HG02852 (cell line): ENCODE measurements around the gene TMPRSS9.
"Not testable (repeated sequence)": the region's sequence is repeated elsewhere in the genome, so short reads cannot be mapped to it uniquely, and the experiment has no call there.

Source experiments
- ATAC-seq: cut with Tn5 transposase; IDR thresholded peaks from one replicate; pipeline ENCODE4 v1.9.1; 2021; ENCODE audit warnings: mild to moderate bottlenecking, moderate library complexity; ENCODE audit not compliant: unreplicated experiment

The TMPRSS9 gene

DNA sequence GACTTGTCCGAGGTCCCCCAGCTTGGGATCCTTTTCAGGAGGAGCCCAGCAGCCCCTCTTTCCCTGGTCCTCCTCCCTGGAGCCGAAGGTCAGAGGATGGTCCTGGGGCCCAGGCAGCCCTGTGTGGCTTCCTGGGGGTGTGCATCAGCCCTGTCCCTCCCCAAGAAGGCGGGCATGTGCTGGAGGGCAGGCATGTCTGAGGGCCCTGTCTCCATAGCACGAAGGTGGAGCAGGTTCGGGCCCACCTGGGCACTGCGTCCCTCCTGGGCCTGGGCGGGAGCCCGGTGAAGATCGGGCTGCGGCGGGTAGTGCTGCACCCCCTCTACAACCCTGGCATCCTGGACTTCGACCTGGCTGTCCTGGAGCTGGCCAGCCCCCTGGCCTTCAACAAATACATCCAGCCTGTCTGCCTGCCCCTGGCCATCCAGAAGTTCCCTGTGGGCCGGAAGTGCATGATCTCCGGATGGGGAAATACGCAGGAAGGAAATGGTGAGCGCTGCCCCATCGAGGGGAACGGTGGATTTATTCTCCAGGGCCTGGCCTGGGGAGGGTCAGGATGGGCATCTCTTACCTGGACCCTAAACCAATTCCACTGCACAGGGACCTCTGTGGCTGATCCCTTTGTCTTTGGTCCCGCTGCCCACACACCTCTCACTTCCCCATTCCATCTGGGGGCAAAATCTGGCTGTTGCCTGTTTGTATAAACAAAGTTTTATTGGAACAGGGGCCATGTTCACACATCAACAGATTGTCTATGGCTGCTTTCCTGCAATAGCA is 56.4 kb downstream of the TMPRSS9 start:
- no peak for ATAC-seq

DNA sequence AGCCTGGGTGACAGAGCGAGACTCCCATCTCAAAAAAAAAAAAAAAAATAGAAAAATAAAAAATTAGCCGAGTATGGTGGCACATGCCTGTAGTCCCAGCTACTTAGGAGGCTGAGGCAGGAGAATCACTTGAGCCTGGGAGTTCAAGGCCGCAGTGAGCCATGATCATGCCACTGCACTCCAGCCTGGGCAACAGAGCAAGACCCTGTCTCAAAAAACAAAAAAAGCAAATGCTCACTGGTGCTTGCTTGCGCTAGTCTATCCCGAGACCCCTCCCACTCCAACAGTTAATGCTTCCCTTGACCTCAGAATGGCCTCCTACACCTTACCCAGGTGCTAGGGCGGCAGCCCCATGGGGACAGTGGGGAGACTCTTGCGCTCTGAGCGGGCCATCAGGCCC is 57.4 kb downstream of the TMPRSS9 start:
- not testable (repeated sequence) for ATAC-seq

DNA sequence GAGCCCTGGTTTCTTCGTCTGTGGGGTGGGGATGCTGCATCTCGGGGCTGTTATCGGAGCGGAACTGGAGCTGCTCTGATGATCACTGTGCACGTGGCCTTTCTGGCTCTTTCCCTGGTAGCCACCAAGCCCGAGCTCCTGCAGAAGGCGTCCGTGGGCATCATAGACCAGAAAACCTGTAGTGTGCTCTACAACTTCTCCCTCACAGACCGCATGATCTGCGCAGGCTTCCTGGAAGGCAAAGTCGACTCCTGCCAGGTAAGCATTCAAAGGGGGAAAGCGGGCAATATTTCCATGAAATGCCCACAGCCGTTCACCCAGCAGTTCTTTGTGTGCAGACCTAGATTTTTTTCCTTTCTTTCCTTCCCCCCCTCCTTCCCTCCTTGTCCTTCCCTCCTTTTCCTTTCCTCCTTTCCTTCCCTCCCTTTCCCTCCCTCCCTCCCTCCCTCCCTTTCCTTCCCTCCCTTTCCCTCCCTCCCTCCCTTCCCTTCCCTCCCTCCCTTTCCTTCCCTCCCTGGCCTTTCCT is 57.9 kb downstream of the TMPRSS9 start:
- ATAC-seq = no peak

DNA sequence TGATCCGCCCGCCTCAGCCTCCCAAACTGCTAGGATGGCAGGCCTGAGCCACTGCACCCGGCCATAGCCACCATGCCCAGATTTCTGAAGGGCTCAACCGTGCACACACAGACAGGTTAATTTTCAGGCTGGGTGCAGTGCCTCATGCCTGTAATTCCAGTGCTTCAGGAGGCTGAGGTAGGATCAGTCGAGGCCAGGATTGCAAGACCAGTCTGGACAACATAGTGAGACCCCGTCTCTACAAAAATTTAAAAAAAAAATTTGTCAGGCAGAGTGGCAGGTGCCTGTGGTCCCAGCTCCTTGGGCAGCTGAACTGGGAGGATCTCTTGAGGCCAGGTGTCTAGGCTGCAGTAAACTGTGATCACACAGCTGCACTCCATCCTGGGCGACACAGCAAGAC is 59.7 kb downstream of the TMPRSS9 start:
- no peak for ATAC-seq

DNA sequence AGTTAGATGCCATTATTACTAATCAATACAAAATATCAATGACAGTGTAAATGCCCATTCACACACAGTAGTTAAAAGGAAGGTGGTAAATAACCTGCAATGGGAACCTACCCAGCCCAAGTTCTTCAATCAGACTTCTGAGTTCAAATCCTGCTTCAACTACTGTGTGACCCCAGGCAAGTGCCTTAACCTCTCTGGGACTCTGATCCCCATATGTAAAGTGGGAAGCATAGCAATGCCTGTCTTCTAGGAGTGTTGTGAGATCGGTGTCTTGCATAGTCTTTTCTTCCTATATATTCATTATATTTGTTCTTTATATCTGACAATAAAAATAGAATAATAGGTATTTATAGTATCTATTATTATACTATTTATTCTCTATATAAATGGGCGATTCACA is 60.4 kb downstream of the TMPRSS9 start:
- no peak for ATAC-seq

DNA sequence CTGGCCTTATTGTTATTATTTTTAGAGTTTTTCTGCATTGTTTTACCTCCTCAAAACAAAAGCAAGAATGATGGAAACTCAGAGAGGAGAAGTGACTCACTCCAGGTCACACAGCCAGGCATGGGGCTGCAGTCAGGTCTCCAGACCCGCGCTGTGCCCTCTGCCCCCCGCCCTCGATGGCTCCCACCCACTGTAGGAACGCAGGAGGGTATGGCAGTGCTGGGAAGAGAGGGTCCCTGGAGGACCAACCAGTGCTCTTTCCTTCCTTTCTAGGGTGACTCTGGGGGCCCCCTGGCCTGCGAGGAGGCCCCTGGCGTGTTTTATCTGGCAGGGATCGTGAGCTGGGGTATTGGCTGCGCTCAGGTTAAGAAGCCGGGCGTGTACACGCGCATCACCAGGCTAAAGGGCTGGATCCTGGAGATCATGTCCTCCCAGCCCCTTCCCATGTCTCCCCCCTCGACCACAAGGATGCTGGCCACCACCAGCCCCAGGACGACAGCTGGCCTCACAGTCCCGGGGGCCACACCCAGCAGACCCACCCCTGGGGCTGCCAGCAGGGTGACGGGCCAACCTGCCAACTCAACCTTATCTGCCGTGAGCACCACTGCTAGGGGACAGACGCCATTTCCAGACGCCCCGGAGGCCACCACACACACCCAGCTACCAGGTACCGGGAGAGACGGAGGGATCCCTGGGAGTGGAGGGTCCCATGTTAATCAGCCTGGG is 61.7 kb downstream of the TMPRSS9 start:
- ATAC-seq = no peak

DNA sequence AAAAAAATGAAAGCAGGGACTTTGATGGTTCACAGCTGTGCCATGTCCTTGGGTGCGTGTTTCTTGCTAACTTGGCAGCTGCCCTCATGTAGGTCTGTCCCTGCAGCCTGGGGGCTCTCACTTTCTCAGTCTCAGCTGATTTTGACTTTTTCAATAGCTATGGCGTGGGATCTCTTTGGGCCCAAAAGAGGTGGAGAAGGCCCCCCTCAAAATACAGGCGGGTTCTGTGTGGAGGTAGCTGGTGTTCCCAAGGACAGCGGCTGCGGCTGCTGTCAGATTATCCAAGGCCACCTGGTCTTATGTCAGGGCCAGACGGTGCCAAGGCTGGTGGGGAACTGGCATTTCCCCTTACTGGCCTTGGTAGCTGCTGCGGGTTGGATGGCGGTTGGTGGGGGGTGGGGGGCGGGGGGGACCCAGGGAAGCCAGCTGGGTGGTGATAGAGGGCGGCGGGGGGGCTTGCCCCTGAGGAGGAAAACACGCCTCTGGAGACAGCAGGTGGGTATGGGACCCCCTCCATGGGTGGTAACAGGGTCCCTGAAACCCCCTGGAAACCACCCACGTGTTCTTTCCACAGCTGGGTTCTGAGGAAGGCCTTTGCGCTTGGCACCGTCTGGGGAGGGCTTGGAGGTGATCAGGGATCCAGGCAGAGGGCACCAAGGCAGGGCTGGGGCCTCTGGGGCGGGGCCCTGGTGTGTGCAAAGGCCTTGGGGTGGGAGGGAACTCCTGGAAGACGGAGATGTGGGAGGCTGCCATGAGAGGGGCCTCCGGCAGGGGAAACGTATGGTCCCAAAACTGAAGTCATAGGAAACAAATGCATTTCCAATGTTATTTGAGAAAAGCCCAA is 63.2 kb downstream of the TMPRSS9 start:
- ATAC-seq = no peak

DNA sequence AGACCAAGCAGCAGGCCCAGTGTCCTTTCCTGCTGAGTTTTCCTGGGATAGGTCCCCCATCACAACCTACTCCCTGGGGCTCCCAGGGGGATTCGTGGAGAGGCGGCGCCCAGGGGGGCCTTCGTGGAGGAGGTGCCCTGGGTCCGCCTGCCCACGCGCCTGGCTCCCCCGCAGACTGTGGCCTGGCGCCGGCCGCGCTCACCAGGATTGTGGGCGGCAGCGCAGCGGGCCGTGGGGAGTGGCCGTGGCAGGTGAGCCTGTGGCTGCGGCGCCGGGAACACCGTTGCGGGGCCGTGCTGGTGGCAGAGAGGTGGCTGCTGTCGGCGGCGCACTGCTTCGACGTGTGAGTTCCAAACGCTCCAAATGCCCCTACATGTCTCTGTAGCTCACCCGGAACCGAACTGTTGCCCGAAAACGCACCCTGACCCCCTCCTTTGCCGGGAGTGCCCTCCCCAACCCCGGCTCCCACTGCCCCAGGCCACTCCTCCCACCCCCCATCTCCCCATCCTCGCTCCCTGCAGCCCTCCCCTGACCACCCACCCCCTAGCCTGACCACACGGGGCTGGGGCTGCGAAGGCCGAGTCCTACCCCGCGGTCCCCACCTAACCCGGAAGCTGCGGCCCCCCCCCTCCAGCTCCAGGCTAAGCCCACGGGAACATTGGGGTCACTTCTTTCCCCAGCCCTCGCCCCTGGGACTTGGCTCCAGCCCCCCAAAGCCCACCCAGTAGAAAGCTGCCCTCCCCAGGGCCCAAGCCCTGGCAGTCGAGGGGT is 64.0 kb downstream of the TMPRSS9 start:
- no peak for ATAC-seq

DNA sequence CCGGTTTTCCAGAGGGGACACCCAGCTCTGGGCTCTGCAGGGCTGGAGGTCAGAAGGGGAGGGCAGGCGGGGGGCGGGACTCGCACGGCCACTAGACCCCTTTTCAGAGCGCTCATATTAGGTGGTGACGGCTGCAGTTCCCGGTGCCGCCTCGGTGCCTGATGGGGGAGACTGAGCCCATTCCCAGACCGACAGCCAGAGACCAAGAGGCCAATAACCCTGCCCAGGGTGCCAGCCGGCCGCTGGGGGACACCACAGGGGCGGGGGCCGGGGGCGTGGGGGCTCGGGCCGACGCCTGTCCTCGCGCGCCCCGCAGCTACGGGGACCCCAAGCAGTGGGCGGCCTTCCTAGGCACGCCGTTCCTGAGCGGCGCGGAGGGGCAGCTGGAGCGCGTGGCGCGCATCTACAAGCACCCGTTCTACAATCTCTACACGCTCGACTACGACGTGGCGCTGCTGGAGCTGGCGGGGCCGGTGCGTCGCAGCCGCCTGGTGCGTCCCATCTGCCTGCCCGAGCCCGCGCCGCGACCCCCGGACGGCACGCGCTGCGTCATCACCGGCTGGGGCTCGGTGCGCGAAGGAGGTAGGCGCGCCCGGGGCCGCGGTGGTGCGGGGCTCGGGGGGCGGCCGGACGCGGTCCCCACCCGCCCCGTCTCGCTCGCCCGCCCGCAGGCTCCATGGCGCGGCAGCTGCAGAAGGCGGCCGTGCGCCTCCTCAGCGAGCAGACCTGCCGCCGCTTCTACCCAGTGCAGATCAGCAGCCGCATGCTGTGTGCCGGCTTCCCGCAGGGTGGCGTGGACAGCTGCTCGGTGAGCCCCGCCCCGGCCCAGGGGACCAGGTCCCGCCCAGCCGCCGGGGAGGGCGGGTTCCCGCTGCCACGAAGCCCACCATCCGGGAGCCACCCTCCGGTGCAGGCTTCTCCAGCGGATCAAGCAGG is 64.9 kb downstream of the TMPRSS9 start:
- ATAC-seq = no peak

DNA sequence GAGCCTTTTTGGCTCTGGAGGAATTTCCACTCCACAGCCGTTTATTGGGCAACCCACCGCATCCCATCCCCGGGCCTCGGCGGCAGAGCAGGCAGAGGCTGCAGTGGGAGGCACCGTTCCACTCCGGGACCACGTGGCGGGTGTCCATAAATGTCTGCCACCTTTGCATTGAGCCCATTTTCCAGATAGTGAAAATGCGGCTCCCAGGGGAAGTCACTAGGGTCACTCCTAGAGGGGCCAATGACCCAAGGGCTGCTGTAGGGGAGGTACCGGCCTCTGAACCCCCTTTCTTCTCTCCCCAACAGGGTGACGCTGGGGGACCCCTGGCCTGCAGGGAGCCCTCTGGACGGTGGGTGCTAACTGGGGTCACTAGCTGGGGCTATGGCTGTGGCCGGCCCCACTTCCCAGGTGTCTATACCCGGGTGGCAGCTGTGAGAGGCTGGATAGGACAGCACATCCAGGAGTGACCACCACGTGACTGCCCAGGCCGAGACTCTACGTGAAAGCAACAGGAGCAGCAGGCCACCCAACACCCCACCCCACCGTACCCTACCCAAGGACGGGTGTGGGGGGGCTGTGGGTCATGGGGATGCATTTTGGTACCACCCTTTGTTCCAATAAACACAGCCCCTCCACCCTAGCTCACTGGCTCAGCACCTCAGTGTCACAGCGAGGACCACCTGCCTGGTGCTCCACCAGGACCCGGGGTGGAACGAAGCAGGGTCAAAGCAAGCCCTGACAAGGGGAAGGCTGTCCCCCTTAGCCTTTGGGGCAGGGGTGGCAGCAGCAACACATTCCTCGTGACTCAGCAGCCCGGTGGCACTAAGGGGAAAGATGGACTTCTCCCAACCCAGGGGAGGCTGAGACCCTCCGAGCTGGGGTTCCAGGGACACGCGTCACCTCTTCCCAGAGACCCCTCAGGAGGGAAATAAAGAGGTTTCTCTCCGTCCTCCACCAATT is 65.8 kb downstream of the TMPRSS9 start:
- ATAC-seq = no peak

DNA sequence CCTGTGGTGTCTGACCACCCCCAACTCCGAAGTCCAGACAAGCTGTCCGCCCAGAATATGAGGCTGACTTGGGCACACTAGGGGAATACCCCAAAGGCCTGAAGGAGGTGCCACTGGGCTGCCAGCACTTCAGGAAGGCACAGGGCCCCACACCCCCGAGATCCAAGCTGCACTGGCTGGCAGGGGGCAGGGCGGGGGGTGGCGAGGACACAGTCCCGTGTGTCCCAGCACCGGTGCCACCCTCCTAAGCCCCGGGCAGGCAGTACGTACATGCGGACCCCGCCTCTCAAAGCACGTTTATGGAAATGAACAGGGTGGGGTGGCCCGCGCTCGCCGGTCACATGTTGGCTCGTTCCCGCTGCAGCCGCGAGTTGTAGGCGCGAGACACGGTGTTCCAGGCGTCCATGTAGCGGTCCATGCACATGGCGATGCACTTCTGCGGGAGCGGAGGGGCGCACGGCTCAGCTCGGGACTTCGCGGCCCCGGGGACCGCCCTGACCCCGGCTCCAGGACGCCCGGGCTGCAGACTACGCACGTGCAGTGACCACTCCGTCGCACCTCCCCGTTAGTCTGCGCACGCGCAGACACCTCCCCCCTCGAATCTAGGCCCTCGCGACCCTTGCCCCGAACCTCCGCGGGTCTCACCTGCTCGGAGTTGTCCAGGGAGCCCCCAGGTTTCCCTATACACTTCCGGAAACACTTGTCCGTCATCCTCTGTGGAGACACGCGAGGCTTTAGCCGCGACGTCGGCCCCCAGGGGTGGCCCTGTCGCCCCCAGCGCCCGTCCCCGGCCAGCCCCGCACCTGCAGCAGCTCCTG is 66.8 kb downstream of the TMPRSS9 start:
- peak; percentile 31 for ATAC-seq

DNA sequence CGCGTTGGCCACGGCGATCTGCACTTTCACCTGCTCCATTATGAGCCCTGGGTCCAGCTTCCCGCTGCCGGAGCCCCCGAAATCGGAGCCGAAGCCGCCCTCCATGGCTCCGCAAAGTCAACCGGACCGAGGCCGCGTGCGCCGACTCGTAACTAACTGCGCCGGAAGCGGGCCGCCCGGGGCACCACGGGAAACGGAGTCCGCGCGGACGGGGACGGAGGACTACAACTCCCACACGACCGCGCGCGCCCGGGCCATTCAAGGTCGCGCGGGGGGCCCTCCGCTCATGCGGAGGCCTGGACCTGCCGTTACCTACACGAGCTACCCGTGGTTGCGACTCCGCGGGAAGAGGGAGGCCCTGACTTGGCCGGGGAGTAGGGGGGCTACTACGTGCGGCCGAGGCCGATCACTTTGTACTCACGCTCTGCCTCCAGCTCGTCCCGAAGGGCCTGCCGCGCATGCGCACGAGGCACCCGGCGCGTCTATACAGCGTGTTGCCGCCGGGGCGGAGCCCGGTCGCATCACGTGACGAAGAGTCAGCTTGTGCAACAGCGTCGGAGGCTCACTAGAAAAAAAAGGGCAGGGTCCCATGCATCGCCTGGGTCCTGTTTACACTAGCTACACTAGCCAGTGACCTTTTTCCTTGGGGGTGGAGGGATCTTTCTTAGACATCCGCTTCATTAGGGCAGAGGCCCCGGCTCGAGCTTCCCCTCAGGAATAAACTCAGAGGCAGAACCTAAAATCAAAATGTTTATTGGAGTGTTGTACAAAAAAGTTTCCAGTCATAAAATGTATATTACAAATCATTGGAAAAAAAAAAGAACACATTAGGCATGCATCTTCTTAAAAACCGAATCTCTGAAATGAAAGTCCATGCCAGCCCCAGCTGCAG is 67.6 kb downstream of the TMPRSS9 start, which contains the start of gene TIMM13:
Gene TIMM13 (minus strand): TSS at position 158 of the 892 bp plus-strand sequence. CDS start 53 bp downstream, at position 105.
- ATAC-seq = peak; percentile 76

DNA sequence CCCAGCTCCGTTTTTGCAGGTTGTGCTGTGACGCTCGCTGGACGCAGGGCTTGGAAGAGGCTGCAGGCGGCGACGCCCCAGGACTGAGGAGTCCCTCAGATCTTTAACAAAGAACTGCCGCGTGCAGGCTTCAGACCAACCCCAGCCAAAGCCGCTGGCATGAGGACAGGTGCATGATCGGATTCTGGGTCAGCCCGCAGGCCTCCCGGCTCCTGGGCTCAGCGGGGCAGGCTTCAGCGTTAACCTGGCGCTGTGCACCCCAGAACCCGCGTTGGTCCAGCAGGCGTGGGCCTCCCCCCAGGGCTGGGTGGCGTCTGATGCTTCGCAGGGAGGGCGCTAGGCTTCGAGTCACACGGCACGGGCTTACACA is 68.2 kb downstream of the TMPRSS9 start:
- ATAC-seq = no peak

DNA sequence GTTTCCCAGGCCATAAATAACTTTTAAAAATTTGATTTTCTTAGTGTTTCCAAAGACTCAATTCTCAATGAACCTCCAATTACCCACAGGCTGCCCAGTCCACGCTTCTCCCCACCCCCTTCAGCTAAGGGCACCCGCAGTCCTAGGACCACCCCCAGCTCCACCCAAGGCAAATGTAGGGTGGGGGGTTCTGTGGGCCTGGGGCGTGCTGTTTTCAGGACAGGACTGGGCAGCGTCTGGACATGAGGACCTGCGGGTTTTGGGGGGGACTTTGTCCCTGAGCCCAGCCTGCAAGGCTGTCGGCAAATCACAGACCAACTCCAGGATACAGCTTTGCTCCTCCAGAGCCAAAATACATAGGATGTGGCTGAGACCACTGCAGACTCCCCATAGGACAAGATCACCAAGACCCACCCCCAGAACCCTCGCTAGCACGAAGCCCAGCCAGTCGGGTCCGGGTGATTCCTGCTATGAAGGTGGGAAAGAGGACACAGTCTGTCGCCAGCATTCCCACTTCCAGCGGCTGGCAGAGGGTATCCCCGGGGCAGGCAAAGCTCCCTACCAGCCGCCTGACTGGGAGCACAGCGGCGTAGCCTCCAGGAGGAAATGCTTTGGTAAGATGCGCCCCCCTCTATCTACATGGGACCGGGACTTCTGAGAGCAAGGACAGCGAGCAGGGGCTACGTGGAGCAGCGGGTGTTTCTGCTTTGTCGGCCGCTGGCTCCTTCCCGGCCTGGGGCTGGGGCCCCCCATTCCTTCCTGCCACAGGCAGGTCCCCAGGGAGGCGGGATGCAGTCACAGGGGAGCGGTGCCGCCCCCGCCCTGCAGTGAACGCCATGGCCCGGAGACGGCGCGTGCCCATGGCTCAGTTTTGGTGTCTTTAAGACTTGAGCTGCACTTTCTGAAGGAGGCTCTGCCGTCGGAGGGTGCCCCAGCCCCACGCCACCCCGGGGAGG is 69.0 kb downstream of the TMPRSS9 start:
- ATAC-seq = no peak

DNA sequence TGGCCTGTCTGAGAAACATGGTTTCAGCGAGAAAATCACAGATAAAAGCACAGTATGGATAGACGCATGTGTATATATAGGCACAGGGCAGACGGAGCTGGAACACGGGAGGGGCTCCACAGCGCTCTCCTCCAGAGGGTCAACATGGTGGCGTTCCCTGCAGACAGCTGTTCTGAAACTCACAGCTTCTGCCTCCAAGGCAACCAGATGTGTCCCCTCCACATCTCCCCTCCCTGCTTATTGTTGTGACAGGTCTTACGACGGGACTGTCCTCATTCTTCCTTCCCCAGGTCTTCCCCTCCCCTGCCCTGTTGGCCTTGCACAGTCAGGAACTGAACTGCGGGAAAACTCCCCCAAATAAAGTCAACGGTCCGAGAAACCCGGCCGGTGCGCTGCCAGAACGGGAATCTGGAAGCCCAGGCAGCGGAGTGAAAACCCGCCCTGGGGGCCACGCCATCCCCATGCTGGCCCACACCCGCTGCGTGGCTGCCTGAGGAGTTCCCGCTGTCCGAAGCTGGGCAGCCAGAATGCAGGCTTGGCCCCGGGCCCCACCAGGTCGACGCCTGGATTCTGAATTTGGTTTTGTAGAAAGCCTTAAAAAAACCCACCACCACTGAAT is 70.0 kb downstream of the TMPRSS9 start:
- ATAC-seq = no peak
